GM20000 (cell line): Measurements from ENCODE around the gene SIRPB2.

ENCODE experiments used
- DNase-seq: peaks from one replicate; pipeline ENCODE4 v3.0.0; 2012; ENCODE audit warnings: low spot score
- CTCF ChIP-seq: IDR thresholded peaks from 2 replicates; pipeline ENCODE4 v1.5.1; 2012; ENCODE audit warnings: mild to moderate bottlenecking, control low read depth; ENCODE audit errors: extremely low read depth, missing control alignments

The SIRPB2 gene

GRCh38 chr20:1491860-1492642 lies 831 bp upstream of the SIRPB2 start:
- no peak for DNase-seq
- TF ChIP-seq CTCF, result no peak

GRCh38 chr20:1490643-1491195 lies 501 bp downstream of the SIRPB2 start:
- TF ChIP-seq CTCF, result no peak
- DNase-seq, result no peak

- no peak for TF ChIP-seq CTCF
- DNase-seq, result no peak
These were observed 1.3 kb downstream of the SIRPB2 start for GRCh38 chr20:1489764-1490436.

- TF ChIP-seq CTCF, result no peak
- DNase-seq, result no peak
These were observed 1.9 kb downstream of the SIRPB2 start for GRCh38 chr20:1489325-1489724.

GRCh38 chr20:1486566-1486965 lies 4.7 kb downstream of the SIRPB2 start:
- DNase-seq, result no peak
- no peak for TF ChIP-seq CTCF

GRCh38 chr20:1484438-1485116 lies 6.6 kb downstream of the SIRPB2 start:
- DNase-seq, result no peak
- no peak for TF ChIP-seq CTCF
